Tibial nerve (tissue), 4 donors: ENCODE data around the gene CCDC188. TPM values are rescaled to one million over a fixed set of nuclear protein-coding genes. Genes with fewer than 3 reads are reported as not detected.

Source experiments
- DNase-seq, 2 donors: peaks; one replicate each; pipeline ENCODE4 v3.0.0-alpha.2; 2019; ENCODE audit warnings: low spot score in 2 of 2
- H3K27ac ChIP-seq, 4 donors: fragments of 200-600 bp; sonication (generic) in 3 of 4; one replicate each; pipeline ENCODE4 v1.5.1; 2017 to 2019; ENCODE audit warnings: mild to moderate bottlenecking in 1 of 4
- H3K27me3 ChIP-seq, 2 donors: fragments of 200-600 bp; sonication (generic) in 1 of 2; one replicate each; pipeline versions ENCODE4 v1.5.1 to v1.6.0; 2017 to 2019
- H3K36me3 ChIP-seq, 3 donors: fragments of 200-600 bp; sonication (generic); one replicate each; pipeline ENCODE4 v1.5.1; 2018 to 2019
- H3K4me1 ChIP-seq, 4 donors: fragments of 200-600 bp; sonication (generic) in 3 of 4; one replicate each; pipeline ENCODE4 v1.5.1; 2017 to 2019
- H3K4me3 ChIP-seq, 4 donors: fragments of 200-600 bp; sonication (generic) in 3 of 4; one replicate each; pipeline ENCODE4 v1.5.1; 2017 to 2019; ENCODE audit warnings: mild to moderate bottlenecking in 1 of 4, moderate library complexity in 1 of 4
- H3K9me3 ChIP-seq, 4 donors: fragments of 200-600 bp; sonication (generic) in 3 of 4; one replicate each; pipeline ENCODE4 v1.5.1; 2017 to 2019
- EP300 ChIP-seq, 2 donors: sonication (generic); formaldehyde crosslinking; IDR thresholded peaks; one replicate each; pipeline ENCODE4 v1.6.1; 2017; ENCODE audit warnings: antibody characterized with exemption in 2 of 2, mild to moderate bottlenecking in 1 of 2
- POLR2A ChIP-seq, 2 donors: fragments of 450-650 bp; IDR thresholded peaks; one replicate each; pipeline ENCODE4 v1.6.1; 2017; ENCODE audit warnings: antibody characterized with exemption in 2 of 2, mild to moderate bottlenecking in 2 of 2, moderate library complexity in 2 of 2
- WGBS, 2 donors: methylation state at CpG; one replicate each; pipeline ENCODE4 v1.1.5; 2018; 5-methylcytosine and 5-hydroxymethylcytosine counted together
- total RNA-seq, 4 donors: library from RNA; depleted of rRNA; stranded (reverse); fragments of >200 nt; gene quantifications; one replicate each; pipeline ENCODE4 v1.1.0, GENCODE V29; 2016
- TF ChIP-seq, protein P1 (sequence below), 5 experiments: fragments of 200-600 bp in 3 of 5; fragments of 450-650 bp in 2 of 5; sonication (generic) in 3 of 5; IDR thresholded peaks; one replicate each; pipeline ENCODE4 v1.5.1; 2016 to 2019; ENCODE audit warnings: antibody characterized with exemption in 5 of 5, mild to moderate bottlenecking in 3 of 5, moderate library complexity in 2 of 5

Gene CCDC188
- total RNA-seq, 4 donors from 2014 or later = 1.5 to 12.4 (median 6.6) TPM

DNA sequence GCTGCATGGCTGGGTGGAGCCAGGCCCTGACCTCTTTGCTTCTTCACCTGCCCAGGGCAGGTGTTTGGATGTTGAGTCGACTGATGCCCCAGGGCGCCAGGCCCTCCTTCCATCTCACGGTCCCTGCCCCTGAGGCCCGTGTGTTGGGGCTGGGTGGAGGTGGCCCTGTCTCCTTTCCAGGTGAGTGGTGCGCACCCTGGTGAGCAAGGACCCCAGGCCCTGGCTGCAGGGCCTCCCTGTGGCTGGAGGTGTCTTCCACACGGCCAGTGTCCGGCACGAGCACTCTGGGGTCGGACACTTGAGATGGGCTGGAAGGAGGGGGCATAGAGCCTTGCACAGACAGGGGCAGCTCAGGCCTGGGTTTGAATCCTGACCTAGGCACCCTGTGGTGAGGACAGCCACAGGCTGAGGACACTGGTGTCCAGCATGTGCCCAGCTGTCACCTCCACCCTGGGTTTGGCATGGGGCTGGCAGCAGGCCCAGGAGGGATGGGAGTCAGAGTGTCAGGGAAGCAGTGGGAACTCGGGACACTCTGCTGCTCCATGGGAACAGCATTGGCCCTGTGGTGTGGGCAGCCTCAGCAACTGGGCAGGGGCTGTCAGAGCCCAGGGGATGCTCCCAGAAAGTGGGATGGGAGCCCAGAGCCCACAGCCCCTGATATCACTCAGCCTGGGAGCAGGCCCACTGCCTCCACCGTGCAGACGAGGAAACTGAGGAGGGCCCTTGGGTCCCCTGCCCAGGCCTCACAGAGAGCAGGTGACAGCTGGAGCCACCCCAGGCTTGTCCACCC lies 37.1 kb upstream of the CCDC188 start:
- no peak for DNase-seq
- no peaks in the 10 kb centered on the region for H3K9me3 ChIP-seq
- WGBS, 2 donors = 85 to 93% methylated on average over 7 to 11 of the region's 12 CpGs
- H3K27me3 ChIP-seq = peaks cover 0 to 6% of the 10 kb centered on the region in 2 donors
- TF ChIP-seq EP300 (IDR thresholded peaks at IDR 0.05) (no peak), POLR2A (IDR thresholded peaks at IDR 0.05) (no peak)
- TF ChIP-seq, protein P1, sequence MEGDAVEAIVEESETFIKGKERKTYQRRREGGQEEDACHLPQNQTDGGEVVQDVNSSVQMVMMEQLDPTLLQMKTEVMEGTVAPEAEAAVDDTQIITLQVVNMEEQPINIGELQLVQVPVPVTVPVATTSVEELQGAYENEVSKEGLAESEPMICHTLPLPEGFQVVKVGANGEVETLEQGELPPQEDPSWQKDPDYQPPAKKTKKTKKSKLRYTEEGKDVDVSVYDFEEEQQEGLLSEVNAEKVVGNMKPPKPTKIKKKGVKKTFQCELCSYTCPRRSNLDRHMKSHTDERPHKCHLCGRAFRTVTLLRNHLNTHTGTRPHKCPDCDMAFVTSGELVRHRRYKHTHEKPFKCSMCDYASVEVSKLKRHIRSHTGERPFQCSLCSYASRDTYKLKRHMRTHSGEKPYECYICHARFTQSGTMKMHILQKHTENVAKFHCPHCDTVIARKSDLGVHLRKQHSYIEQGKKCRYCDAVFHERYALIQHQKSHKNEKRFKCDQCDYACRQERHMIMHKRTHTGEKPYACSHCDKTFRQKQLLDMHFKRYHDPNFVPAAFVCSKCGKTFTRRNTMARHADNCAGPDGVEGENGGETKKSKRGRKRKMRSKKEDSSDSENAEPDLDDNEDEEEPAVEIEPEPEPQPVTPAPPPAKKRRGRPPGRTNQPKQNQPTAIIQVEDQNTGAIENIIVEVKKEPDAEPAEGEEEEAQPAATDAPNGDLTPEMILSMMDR (IDR thresholded peaks at IDR 0.05) = no peak
- H3K36me3 ChIP-seq = no peaks in the 10 kb centered on the region
- no peak overlapping the region for H3K27ac ChIP-seq
- no peak overlapping the region for H3K4me3 ChIP-seq
- no peaks in the 10 kb centered on the region for H3K4me1 ChIP-seq

DNA sequence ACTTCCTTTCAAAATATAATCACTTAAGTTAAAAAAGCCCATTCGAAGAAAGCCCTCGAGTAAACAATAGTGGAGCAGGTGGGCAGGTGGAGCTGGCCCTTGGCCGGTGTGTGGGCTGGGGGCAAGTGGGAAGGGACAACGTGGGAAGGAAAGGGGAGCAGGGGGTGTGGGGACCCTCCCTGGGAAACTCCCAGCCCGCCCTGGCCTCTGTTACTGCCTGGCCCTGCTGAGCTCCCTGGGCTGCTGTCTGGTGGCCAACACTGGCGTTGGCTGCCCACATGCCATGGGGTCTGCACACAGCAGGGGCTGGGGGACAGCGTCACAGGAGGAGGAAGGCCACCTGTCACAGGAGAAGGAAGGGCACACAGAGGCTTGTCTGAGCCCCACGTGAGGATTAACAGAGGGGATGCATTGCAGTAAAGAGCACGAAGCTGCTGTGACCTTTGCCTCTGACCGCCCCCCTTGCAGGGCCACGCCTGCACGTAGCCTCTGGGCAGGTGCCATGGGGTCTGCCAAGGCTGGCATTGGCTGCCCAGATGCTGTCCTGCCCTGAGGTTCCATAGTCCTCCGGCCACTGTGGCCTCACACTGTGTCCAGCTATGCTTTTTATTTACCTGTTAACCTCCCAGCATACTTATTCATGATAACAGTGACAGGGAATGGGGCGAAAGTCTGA lies 36.2 kb upstream of the CCDC188 start:
- no peaks in the 10 kb centered on the region for H3K4me1 ChIP-seq
- no peak overlapping the region for H3K4me3 ChIP-seq
- DNase-seq = no peak
- H3K36me3 ChIP-seq = no peaks in the 10 kb centered on the region
- H3K27ac ChIP-seq = no peak overlapping the region
- no peaks in the 10 kb centered on the region for H3K9me3 ChIP-seq
- peaks cover 0 to 6% of the 10 kb centered on the region in 2 donors for H3K27me3 ChIP-seq
- WGBS, 2 donors = 62 to 64% methylated on average over 13 to 14 of the region's 14 CpGs
- no peak for TF ChIP-seq EP300 (IDR thresholded peaks at IDR 0.05)
- TF ChIP-seq, protein P1 (IDR thresholded peaks at IDR 0.05) = no peak
- no peak for TF ChIP-seq POLR2A (IDR thresholded peaks at IDR 0.05)

DNA sequence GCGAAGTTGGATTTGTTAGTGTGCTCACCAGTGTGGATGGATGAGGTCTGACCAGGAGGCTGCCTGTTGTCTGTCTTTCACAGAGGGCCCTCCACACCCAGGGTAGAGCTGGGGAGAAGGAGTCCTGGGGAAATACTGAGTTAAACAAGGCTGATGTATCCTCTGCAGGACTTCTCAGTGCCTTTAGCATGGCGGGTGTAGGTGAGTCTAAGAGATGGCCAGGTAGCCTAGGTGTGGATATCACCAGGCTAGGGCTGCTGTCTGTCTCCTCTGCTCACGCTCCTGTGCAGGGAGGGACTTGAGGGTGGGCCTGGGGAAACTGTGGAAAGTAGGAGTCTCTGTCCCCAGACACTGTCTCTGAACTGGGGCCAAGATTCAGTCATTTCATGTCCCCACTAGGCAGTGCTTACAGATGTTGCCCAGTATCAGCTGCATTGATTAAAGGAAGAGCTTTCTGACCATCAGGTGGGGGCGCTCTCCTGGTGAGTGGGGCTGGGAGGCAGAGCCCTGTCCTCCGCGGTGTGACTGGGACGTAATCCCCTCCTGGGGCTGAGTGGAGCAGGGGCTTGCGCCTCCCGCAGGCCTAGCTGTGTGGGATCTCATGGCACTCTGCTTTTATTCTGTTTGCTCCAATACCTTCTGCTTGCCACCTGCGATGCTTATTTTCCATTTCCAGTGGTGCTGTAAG lies 35.5 kb upstream of the CCDC188 start:
- H3K27ac ChIP-seq = no peak overlapping the region
- H3K4me1 ChIP-seq = no peaks in the 10 kb centered on the region
- H3K27me3 ChIP-seq = peaks cover 0 to 6% of the 10 kb centered on the region in 2 donors
- no peaks in the 10 kb centered on the region for H3K36me3 ChIP-seq
- DNase-seq = no peak
- no peaks in the 10 kb centered on the region for H3K9me3 ChIP-seq
- 47 to 49% methylated on average over 10 of the region's 10 CpGs for WGBS, 2 donors
- H3K4me3 ChIP-seq = no peak overlapping the region
- no peak for TF ChIP-seq POLR2A (IDR thresholded peaks at IDR 0.05)
- TF ChIP-seq, protein P1 (IDR thresholded peaks at IDR 0.05) = no peak
- no peak for TF ChIP-seq EP300 (IDR thresholded peaks at IDR 0.05)

DNA sequence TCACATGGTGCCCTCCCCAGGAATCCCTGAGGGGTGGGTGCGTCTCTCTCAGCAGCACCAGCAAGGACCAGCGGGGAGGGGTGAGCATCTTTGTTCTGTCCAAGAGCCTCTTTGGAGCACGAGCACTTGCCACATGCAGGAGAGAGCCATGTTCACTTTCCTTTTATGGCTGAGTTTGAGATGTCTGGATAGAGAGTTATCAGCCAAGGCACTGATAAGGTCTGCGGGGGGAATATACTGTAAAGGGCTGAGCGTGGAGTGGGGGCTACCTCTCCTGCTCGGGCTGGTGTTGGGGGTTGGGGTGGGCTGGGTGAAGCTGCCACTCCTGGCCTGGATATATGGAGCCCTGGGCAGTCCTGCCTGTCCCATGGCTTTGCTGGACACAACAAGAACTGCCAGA lies 34.9 kb upstream of the CCDC188 start:
- no peaks in the 10 kb centered on the region for H3K4me1 ChIP-seq
- H3K27ac ChIP-seq = no peak overlapping the region
- TF ChIP-seq EP300 (IDR thresholded peaks at IDR 0.05) (no peak), POLR2A (IDR thresholded peaks at IDR 0.05) (no peak)
- TF ChIP-seq, protein P1 (IDR thresholded peaks at IDR 0.05) = no peak
- H3K27me3 ChIP-seq = peaks cover 0 to 6% of the 10 kb centered on the region in 2 donors
- H3K9me3 ChIP-seq = no peaks in the 10 kb centered on the region
- DNase-seq = no peak
- 54 to 79% methylated on average over 3 to 6 of the region's 6 CpGs for WGBS, 2 donors
- no peak overlapping the region for H3K4me3 ChIP-seq
- no peaks in the 10 kb centered on the region for H3K36me3 ChIP-seq
